Calu3 (cell line): ENCODE data around the gene EGF. TPM values are rescaled to one million over a fixed set of nuclear protein-coding genes. Genes with fewer than 3 reads are reported as not detected.

Experiments
- BruUV-seq: library from RNA; stranded (reverse); fragments of 400-500 nt; replicated peaks from 2 replicates; lab custom pipeline; 2021; lab: Mats Ljungman, UMichigan
- CTCF ChIA-PET: fragments of 300-600 bp; sonication (Branson Sonifier 250); formaldehyde crosslinking; loops from one replicate; lab custom pipeline; 2022; ENCODE audit warnings: antibody characterized with exemption; lab: Charles Lee
- DNase-seq: peaks from one replicate; pipeline ENCODE4 v3.0.0; 2022
- H3K27ac Mint-ChIP-seq: one replicate; pipeline ENCODE4 v1.8.0; 2022; ENCODE audit warnings: mixed read lengths; ENCODE audit not compliant: unreplicated experiment
- H3K27me3 Mint-ChIP-seq: one replicate; pipeline ENCODE4 v1.8.0; 2022; ENCODE audit warnings: mixed read lengths; ENCODE audit not compliant: unreplicated experiment
- H3K36me3 Mint-ChIP-seq: one replicate; pipeline ENCODE4 v1.8.0; 2022; ENCODE audit warnings: mild to moderate bottlenecking, moderate library complexity, mixed read lengths; ENCODE audit not compliant: insufficient read depth, unreplicated experiment
- H3K4me1 Mint-ChIP-seq: one replicate; pipeline ENCODE4 v1.8.0; 2022; ENCODE audit warnings: mild to moderate bottlenecking, low read depth, mixed read lengths; ENCODE audit not compliant: unreplicated experiment
- H3K4me3 Mint-ChIP-seq: one replicate; pipeline ENCODE4 v1.8.0; 2022; ENCODE audit warnings: mild to moderate bottlenecking, low read depth, moderate library complexity, mixed read lengths; ENCODE audit not compliant: unreplicated experiment
- H3K9me3 Mint-ChIP-seq: one replicate; pipeline ENCODE4 v1.8.0; 2022; ENCODE audit warnings: low read depth, mixed read lengths; ENCODE audit not compliant: unreplicated experiment
- intact Hi-C: fragments of 100-400 bp; cut with micrococcal nuclease; formaldehyde crosslinking; loops from one replicate; pipeline ENCODE4 v1.10.0; 2022; ENCODE audit not compliant: unreplicated experiment
- total RNA-seq: library from RNA; stranded (reverse); gene quantifications from 2 replicates; pipeline ENCODE4 v1.2.3, GENCODE V29; 2022
- TF ChIP-seq, protein P1 (sequence below): fragments of 200-600 bp; IDR thresholded peaks from one replicate; pipeline ENCODE4 v1.8.0; 2022; ENCODE audit warnings: antibody characterized with exemption; ENCODE audit not compliant: unreplicated experiment

The EGF gene
- total RNA-seq, 1 experiment from 2014 or later: 1.4 TPM

DNA sequence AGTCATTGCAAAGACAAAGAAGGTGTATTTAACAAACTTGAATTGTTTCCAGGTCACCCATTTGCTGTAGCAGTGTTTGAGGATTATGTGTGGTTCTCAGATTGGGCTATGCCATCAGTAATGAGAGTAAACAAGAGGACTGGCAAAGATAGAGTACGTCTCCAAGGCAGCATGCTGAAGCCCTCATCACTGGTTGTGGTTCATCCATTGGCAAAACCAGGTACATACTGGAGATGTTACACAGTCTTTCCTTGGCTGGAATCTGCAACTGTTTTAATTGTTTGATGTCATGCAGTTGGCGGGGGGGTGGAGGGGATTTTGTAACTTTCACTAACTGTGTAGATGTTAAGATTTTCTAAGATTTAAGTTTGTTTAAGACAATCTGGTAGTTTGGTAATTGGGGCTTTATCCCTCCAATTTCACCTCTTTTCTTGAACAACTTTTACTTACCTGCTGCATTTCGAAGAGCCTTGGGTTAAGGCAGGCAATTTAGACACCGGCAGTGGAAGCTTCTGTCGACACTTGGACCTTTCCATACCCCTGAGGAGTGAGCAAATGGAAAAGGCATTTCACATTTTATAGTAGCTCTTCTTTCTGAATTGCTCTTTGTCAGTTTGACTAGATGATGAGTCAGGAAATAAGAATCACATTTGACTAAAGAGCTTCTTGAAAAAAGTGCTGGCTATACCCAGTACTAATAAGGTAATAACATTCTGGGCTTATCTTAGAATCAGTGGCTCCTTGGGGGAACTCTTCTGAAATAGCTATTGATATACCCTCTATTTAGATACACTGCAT lies 67.4 kb downstream of the EGF start:
- H3K27me3 Mint-ChIP-seq: no peaks in the 10 kb centered on the region
- TF ChIP-seq, protein P1, sequence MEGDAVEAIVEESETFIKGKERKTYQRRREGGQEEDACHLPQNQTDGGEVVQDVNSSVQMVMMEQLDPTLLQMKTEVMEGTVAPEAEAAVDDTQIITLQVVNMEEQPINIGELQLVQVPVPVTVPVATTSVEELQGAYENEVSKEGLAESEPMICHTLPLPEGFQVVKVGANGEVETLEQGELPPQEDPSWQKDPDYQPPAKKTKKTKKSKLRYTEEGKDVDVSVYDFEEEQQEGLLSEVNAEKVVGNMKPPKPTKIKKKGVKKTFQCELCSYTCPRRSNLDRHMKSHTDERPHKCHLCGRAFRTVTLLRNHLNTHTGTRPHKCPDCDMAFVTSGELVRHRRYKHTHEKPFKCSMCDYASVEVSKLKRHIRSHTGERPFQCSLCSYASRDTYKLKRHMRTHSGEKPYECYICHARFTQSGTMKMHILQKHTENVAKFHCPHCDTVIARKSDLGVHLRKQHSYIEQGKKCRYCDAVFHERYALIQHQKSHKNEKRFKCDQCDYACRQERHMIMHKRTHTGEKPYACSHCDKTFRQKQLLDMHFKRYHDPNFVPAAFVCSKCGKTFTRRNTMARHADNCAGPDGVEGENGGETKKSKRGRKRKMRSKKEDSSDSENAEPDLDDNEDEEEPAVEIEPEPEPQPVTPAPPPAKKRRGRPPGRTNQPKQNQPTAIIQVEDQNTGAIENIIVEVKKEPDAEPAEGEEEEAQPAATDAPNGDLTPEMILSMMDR: no peak
- no peak overlapping the region for H3K4me3 Mint-ChIP-seq
- no peaks in the 10 kb centered on the region for H3K36me3 Mint-ChIP-seq
- intact Hi-C loops: loop anchor here (5.0 to 10.0 kb wide), 2 partner anchors 275 to 558 kb away; partner anchors contain the start of gene CASP6
- BruUV-seq: no TSS peak
- DNase-seq: no peak
- H3K9me3 Mint-ChIP-seq: no peaks in the 10 kb centered on the region
- H3K4me1 Mint-ChIP-seq: no peaks in the 10 kb centered on the region
- CTCF ChIA-PET: interaction anchor here (0.6 to 0.7 kb wide), 2 partner anchors 176 to 834 kb away, joined by 3 to 5 read pairs; no protein-coding TSS in a partner anchor
- no peak overlapping the region for H3K27ac Mint-ChIP-seq

DNA sequence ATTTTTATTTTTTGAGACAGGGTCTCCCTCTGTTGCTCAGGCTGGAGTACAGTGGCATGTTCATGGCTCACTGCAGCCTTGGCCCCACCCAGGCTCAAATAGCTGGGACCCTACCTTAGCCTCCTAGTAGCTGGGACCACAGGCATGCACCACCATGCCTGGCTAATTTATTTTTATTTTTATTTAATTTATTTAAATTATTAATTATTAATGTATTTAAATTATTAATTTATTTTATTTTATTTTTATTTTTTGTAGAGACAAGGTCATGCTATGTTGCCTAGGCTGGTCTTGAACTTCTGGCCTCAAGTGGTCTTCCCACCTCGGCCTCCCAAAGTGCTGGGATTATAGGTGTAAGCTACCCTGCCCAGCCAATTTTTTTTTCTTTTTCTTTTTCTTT lies 69.3 kb downstream of the EGF start:
- Mint-ChIP-seq H3K27me3 (no peaks in the 10 kb centered on the region), H3K9me3 (no peaks in the 10 kb centered on the region), H3K4me1 (no peaks in the 10 kb centered on the region), H3K27ac (no peak overlapping the region), H3K36me3 (no peaks in the 10 kb centered on the region), H3K4me3 (no peak overlapping the region)
- no TSS peak for BruUV-seq
- intact Hi-C loops: no loop called here
- CTCF ChIA-PET: no interaction called here
- DNase-seq: no peak
- TF ChIP-seq, protein P1: no peak

DNA sequence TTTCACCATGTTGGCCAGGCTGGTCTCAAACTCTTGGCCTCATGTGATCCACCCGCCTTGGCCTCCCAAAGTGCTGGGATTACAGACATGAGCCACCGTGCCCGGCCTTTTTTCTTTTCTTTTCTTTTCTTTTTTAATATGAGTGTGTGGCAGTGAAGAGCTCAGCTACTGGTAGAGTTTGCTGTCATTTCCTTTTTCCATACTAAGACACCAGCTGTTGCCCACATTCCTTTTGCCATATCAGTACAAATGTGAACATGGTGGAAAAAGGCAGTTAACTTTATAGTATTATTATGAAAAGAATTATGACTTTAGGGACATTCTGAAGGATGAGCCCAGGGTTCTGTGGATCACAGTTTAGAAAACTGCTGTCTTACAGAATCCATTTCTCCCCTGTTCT lies 69.8 kb downstream of the EGF start:
- Mint-ChIP-seq H3K27ac (no peak overlapping the region), H3K4me3 (no peak overlapping the region), H3K27me3 (no peaks in the 10 kb centered on the region), H3K4me1 (no peaks in the 10 kb centered on the region), H3K9me3 (no peaks in the 10 kb centered on the region), H3K36me3 (no peaks in the 10 kb centered on the region)
- no peak for DNase-seq
- BruUV-seq: no TSS peak
- CTCF ChIA-PET: no interaction called here
- TF ChIP-seq, protein P1: no peak
- intact Hi-C loops: no loop called here

DNA sequence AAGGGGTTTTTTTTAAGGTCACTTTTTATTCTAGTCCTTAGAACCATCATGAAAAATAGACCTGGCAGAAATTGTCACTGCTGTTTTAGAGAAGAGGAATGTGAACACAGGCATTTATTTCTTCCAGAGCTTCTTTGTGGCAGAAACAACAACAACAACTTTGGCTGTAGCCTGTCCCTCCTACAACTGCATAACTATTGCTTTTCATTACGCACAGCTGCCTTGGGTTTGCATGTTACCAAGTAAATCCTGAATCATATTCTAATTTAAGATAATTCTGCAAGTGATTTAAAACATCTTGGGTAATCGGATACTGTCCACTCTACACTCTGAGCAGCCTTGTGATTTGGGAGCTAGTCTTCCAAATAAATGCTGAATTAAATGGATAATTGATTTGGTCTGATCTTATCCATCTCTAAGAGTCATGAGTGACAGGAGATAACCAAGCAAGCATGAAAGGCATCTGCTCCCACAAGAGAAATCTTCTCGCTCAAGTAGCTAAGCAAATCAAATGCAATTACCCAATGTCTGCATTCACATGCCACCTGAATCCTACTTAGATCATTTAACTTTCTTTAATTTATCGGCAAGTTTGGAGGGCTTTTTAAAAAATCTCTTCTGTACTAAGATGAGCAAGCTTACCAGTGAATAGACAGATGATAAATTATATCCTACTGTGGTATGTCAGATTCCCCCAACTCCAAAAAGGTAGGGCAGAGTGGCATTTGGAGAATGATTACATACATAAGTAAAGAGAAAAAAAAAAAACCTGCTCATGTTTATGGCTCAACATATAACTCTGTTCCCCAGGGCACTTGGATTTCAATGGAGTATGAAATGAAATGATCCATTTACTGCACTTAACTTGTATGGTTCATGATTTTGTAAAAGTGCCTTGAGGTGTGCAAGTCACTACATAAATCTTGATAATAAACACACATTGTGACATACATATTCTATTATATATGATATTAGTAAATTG lies 73.6 kb downstream of the EGF start:
- intact Hi-C loops: no loop called here
- CTCF ChIA-PET: no interaction called here
- Mint-ChIP-seq H3K27ac (no peak overlapping the region), H3K4me3 (no peak overlapping the region), H3K36me3 (no peaks in the 10 kb centered on the region), H3K27me3 (no peaks in the 10 kb centered on the region), H3K9me3 (no peaks in the 10 kb centered on the region), H3K4me1 (peaks cover 8% of the 10 kb centered on the region)
- BruUV-seq: no TSS peak
- DNase-seq: no peak
- TF ChIP-seq, protein P1: no peak
